ENCODE measurements around the gene FOXD2. TPM values are rescaled to one million over a fixed set of nuclear protein-coding genes. Genes with fewer than 3 reads are reported as not detected.

The FOXD2 gene
- total RNA-seq, 1 donor from 2014 or later: 0.07 TPM

- Histone ChIP-seq H3K4me2 (ENCODE audit: low read length) (no peak overlapping the region), H3K79me2 (ENCODE audit: insufficient read depth, low read length) (no peaks in the 10 kb centered on the region), H3K36me3 (ENCODE audit: insufficient read depth, low read length) (no peaks in the 10 kb centered on the region), H3K9ac (ENCODE audit: low read length) (no peak overlapping the region), H3K4me1 (ENCODE audit: insufficient read depth, low read length) (no peaks in the 10 kb centered on the region), H4K20me1 (ENCODE audit: insufficient read depth, low read length) (no peaks in the 10 kb centered on the region), H2AFZ (ENCODE audit: low read depth, low read length) (no peak overlapping the region), H3K27me3 (ENCODE audit: insufficient read depth, low read length) (no peaks in the 10 kb centered on the region), H3K27ac (ENCODE audit: low read depth, low read length) (no peak overlapping the region), H3K4me3 (ENCODE audit: insufficient read depth, low read depth, low read length) (no peak overlapping the region), H3K9me3 (ENCODE audit: insufficient read depth, low read depth, low read length) (no peaks in the 10 kb centered on the region)
- Mint-ChIP-seq H3K27ac (ENCODE audit: unreplicated experiment) (no peak overlapping the region), H3K27me3 (ENCODE audit: low read depth, unreplicated experiment) (peaks cover 34% of the 10 kb centered on the region), H3K4me3 (ENCODE audit: unreplicated experiment) (no peak overlapping the region), H3K9me3 (ENCODE audit: unreplicated experiment) (peaks cover 3% of the 10 kb centered on the region), H3K36me3 (ENCODE audit: low read depth, unreplicated experiment) (no peaks in the 10 kb centered on the region), H3K4me1 (ENCODE audit: low read depth, unreplicated experiment) (no peaks in the 10 kb centered on the region)
- DNase-seq (ENCODE audit: low read depth): no peak
- no peak for TF ChIP-seq CTCF (IDR thresholded peaks at IDR 0.05; ENCODE audit: insufficient read depth, low read depth, low read length)
- TF ChIP-seq EZH2 (IDR thresholded peaks at IDR 0.05; ENCODE audit: insufficient read depth, low read length): no peak
- no peak for FAIRE-seq
Observed at GRCh38 chr1:47485817-47486216, 48.0 kb downstream of the FOXD2 start.

- DNase-seq (ENCODE audit: low read depth): no peak
- peaks cover 3% of the 10 kb centered on the region for H3K9me3 Mint-ChIP-seq (ENCODE audit: unreplicated experiment)
- no peaks in the 10 kb centered on the region for H3K36me3 ChIP-seq (ENCODE audit: insufficient read depth, low read length)
- H3K27ac Mint-ChIP-seq (ENCODE audit: unreplicated experiment): no peak overlapping the region
- H2AFZ ChIP-seq (ENCODE audit: low read depth, low read length): no peak overlapping the region
- H3K4me1 ChIP-seq (ENCODE audit: insufficient read depth, low read length): no peaks in the 10 kb centered on the region
- no peaks in the 10 kb centered on the region for H3K4me1 Mint-ChIP-seq (ENCODE audit: low read depth, unreplicated experiment)
- no peak overlapping the region for H3K4me3 ChIP-seq (ENCODE audit: insufficient read depth, low read depth, low read length)
- no peak for TF ChIP-seq CTCF (IDR thresholded peaks at IDR 0.05; ENCODE audit: insufficient read depth, low read depth, low read length)
- no peak for TF ChIP-seq EZH2 (IDR thresholded peaks at IDR 0.05; ENCODE audit: insufficient read depth, low read length)
- no peak for FAIRE-seq
- H3K79me2 ChIP-seq (ENCODE audit: insufficient read depth, low read length): no peaks in the 10 kb centered on the region
- no peaks in the 10 kb centered on the region for H3K27me3 ChIP-seq (ENCODE audit: insufficient read depth, low read length)
- no peak overlapping the region for H3K9ac ChIP-seq (ENCODE audit: low read length)
- H4K20me1 ChIP-seq (ENCODE audit: insufficient read depth, low read length): no peaks in the 10 kb centered on the region
- H3K4me2 ChIP-seq (ENCODE audit: low read length): no peak overlapping the region
- no peaks in the 10 kb centered on the region for H3K9me3 ChIP-seq (ENCODE audit: insufficient read depth, low read depth, low read length)
- no peak overlapping the region for H3K4me3 Mint-ChIP-seq (ENCODE audit: unreplicated experiment)
- H3K27me3 Mint-ChIP-seq (ENCODE audit: low read depth, unreplicated experiment): peaks cover 33% of the 10 kb centered on the region
- H3K36me3 Mint-ChIP-seq (ENCODE audit: low read depth, unreplicated experiment): no peaks in the 10 kb centered on the region
- H3K27ac ChIP-seq (ENCODE audit: low read depth, low read length): no peak overlapping the region
Observed at GRCh38 chr1:47487332-47487731, 49.5 kb downstream of the FOXD2 start.

- no peaks in the 10 kb centered on the region for H3K9me3 ChIP-seq (ENCODE audit: insufficient read depth, low read depth, low read length)
- no peak overlapping the region for H3K9ac ChIP-seq (ENCODE audit: low read length)
- H3K79me2 ChIP-seq (ENCODE audit: insufficient read depth, low read length): no peaks in the 10 kb centered on the region
- TF ChIP-seq EZH2 (IDR thresholded peaks at IDR 0.05; ENCODE audit: insufficient read depth, low read length) (no peak), CTCF (IDR thresholded peaks at IDR 0.05; ENCODE audit: insufficient read depth, low read depth, low read length) (no peak)
- H3K4me1 Mint-ChIP-seq (ENCODE audit: low read depth, unreplicated experiment): no peaks in the 10 kb centered on the region
- no peaks in the 10 kb centered on the region for H3K36me3 Mint-ChIP-seq (ENCODE audit: low read depth, unreplicated experiment)
- H3K27ac Mint-ChIP-seq (ENCODE audit: unreplicated experiment): no peak overlapping the region
- H3K4me2 ChIP-seq (ENCODE audit: low read length): no peak overlapping the region
- no peaks in the 10 kb centered on the region for H3K27me3 ChIP-seq (ENCODE audit: insufficient read depth, low read length)
- no peak overlapping the region for H3K27ac ChIP-seq (ENCODE audit: low read depth, low read length)
- no peak overlapping the region for H2AFZ ChIP-seq (ENCODE audit: low read depth, low read length)
- FAIRE-seq (no peak), DNase-seq (ENCODE audit: low read depth) (no peak)
- no peak overlapping the region for H3K4me3 ChIP-seq (ENCODE audit: insufficient read depth, low read depth, low read length)
- no peaks in the 10 kb centered on the region for H3K4me1 ChIP-seq (ENCODE audit: insufficient read depth, low read length)
- no peak overlapping the region for H3K4me3 Mint-ChIP-seq (ENCODE audit: unreplicated experiment)
- peaks cover 3% of the 10 kb centered on the region for H3K9me3 Mint-ChIP-seq (ENCODE audit: unreplicated experiment)
- peaks cover 35% of the 10 kb centered on the region for H3K27me3 Mint-ChIP-seq (ENCODE audit: low read depth, unreplicated experiment)
- H3K36me3 ChIP-seq (ENCODE audit: insufficient read depth, low read length): no peaks in the 10 kb centered on the region
- H4K20me1 ChIP-seq (ENCODE audit: insufficient read depth, low read length): no peaks in the 10 kb centered on the region
Observed at GRCh38 chr1:47487850-47488450, 50.1 kb downstream of the FOXD2 start.

Data from astrocyte (in vitro differentiated cells and primary cell).